Measurements from ENCODE around the gene PTGR3.

Gene PTGR3

GRCh38 chr18:75211953-75212750, 3.2 kb upstream of the PTGR3 start:
- H3K4me3 ChIP-seq (replicated peaks in 1 of 2; ENCODE audit: low read depth in 2 of 2, low read length in 2 of 2) = peak overlapping the region; percentile 64 to 85
- TF ChIP-seq CTCF (IDR thresholded peaks at IDR 0.05; ENCODE audit: low read depth, low read length) = no peak
- DNase-seq (ENCODE audit: low read depth in 2 of 2) = peak; percentile 36 to 49

DNA sequence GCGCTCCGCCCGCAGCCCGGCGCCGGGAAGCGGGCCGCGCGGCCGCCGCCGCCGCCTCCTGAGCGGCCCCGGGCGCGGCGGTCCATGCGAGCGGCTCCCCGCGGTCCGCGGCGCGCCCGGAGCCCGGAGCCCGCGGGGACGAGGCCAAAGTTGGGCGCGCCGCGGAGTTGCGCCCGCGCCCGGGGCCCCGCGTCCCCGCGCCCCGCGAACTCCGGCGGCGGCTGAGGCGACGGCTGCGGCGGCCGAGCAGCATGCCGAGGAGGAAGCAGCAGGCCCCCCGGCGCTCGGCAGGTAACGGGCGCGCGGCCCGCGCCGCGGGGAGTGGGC, 2.6 kb upstream of the PTGR3 start:
- H3K4me3 ChIP-seq (replicated peaks in 1 of 2; ENCODE audit: low read depth in 2 of 2, low read length in 2 of 2) = peak overlapping the region; percentile 64 to 85
- TF ChIP-seq CTCF (IDR thresholded peaks at IDR 0.05; ENCODE audit: low read depth, low read length) = no peak
- no peak for DNase-seq (ENCODE audit: low read depth in 2 of 2)

DNA sequence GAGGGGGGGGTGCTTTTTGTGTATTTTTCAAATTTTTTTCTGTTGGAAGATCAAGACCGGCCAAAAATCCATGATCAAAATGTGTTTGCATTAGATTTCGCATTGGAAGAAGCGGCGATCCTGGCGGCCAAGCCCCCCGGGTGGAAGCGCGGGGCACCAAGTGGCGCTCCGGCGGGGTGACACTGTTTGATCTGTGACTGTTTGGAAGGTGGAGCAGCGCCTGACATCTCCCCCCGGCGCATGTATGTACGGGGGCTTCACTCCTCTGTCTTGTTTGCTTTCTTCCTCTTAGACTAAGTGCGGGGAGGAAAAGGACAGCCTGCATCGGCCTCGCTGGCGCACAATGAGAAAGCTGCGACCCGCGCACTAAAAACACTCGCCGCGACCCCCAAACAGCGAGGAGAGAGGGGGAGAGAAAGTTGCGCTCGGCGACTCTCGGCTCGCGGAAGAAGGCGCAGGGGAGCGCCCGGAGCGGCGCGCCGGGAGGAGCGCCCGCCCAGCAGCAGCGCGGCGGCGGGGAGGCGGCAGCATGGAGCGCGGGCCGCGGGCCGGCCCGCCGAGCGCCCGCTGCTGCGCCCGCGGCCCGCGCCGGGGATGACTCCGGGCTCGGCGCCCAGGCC, 2.2 kb upstream of the PTGR3 start:
- DNase-seq (ENCODE audit: low read depth in 2 of 2) = peak in 1 of 2 donors; percentile 34
- no peak for TF ChIP-seq CTCF (IDR thresholded peaks at IDR 0.05; ENCODE audit: low read depth, low read length)

GRCh38 chr18:75210274-75211001, 1.5 kb upstream of the PTGR3 start, which contains the start of gene TSHZ1:
TSS of gene TSHZ1 (plus strand) at chr18:75210797. CDS start at chr18:75211877, 1,080 bp downstream.
- peak within 1 kb of the TSS; percentile 83 to 85 for H3K4me3 ChIP-seq (replicated peaks in 1 of 2; ENCODE audit: low read depth in 2 of 2, low read length in 2 of 2)
- TF ChIP-seq CTCF (IDR thresholded peaks at IDR 0.05; ENCODE audit: low read depth, low read length) = no peak
- DNase-seq (ENCODE audit: low read depth in 2 of 2) = peak; percentile 87 to 89

More for the DNA sequence above, 2.2 kb upstream of the PTGR3 start:
- peak overlapping the region; percentile 83 to 85 for H3K4me3 ChIP-seq (replicated peaks in 1 of 2; ENCODE audit: low read depth in 2 of 2, low read length in 2 of 2)

DNA sequence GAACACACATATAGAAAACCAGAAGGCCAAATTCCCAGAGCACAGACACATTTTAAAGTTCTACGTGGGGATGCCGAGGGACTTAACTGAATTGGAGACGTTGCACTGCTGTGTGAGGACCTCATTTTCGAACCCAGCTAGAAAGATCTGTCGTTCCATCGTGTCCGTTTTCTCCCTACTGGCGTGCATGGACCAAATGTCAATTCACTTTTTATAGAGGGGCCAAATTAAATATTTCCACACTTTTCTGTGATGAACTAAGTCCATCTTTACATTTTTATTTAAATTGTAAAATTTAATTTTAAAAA, 966 bp upstream of the PTGR3 start:
- DNase-seq (ENCODE audit: low read depth in 2 of 2) = no peak
- no peak for TF ChIP-seq CTCF (IDR thresholded peaks at IDR 0.05; ENCODE audit: low read depth, low read length)
- peak overlapping the region; percentile 59 to 85 for H3K4me3 ChIP-seq (replicated peaks in 1 of 2; ENCODE audit: low read depth in 2 of 2, low read length in 2 of 2)

- TF ChIP-seq CTCF (IDR thresholded peaks at IDR 0.05; ENCODE audit: low read depth, low read length) = no peak
- DNase-seq (ENCODE audit: low read depth in 2 of 2) = no peak
- peak overlapping the region; percentile 85 to 90 for H3K4me3 ChIP-seq (replicated peaks in 1 of 2; ENCODE audit: low read depth in 2 of 2, low read length in 2 of 2)
These were observed 157 bp downstream of the PTGR3 start for GRCh38 chr18:75208836-75209128.

Measured in cardiac fibroblast (primary cell).